ENCODE measurements around the gene ANO3.

Gene ANO3

DNA sequence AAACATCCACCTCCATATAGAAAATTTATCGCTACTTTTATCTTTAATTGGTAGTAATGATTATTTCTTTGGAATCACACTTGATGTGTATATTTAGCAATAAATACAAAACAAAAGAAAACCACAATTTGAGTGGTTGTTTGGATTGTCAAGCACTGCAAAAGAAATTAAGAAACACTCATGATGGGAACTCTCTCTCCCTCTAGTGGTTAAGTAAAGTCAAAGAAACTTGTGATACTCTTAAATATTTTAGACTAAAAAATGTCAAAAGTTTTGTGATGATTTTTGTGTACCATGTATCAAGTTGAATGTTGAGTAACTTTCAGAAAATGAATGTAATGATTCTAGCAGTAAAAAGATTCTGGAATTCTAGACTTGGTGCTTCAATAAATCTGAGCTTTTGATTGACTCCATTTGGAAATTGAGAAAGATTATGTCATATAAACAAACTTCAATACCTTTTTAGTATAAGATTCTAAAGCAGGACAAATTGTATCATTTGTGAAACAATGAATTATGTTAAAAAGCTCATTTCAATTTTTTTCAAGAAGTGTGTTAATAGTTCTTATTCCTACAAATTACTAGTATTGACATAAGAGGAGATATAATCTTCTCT is 219.4 kb downstream of the ANO3 start:
- Histone ChIP-seq H3K4me1 (ENCODE audit: insufficient read depth, insufficient read length) (no peaks in the 10 kb centered on the region), H3K9ac (ENCODE audit: insufficient read length, low read depth) (no peak overlapping the region), H3K27me3 (ENCODE audit: insufficient read depth, insufficient read length) (no peaks in the 10 kb centered on the region), H3K4me3 (ENCODE audit: insufficient read length, low read depth) (no peak overlapping the region), H3K9me3 (ENCODE audit: insufficient read depth, low read length) (no peaks in the 10 kb centered on the region), H3K36me3 (ENCODE audit: insufficient read depth, insufficient read length, low read length) (no peaks in the 10 kb centered on the region)
- TF ChIP-seq SUZ12 (IDR thresholded peaks at IDR 0.05; ENCODE audit: extremely low read depth, insufficient read depth, insufficient read length) (no peak), YY1 (IDR thresholded peaks at IDR 0.05; ENCODE audit: insufficient read depth, insufficient read length) (no peak), ZNF274 (IDR thresholded peaks at IDR 0.05; ENCODE audit: low read depth, low read length) (no peak)
- no peak for DNase-seq (ENCODE audit: low read depth, low spot score)

DNA sequence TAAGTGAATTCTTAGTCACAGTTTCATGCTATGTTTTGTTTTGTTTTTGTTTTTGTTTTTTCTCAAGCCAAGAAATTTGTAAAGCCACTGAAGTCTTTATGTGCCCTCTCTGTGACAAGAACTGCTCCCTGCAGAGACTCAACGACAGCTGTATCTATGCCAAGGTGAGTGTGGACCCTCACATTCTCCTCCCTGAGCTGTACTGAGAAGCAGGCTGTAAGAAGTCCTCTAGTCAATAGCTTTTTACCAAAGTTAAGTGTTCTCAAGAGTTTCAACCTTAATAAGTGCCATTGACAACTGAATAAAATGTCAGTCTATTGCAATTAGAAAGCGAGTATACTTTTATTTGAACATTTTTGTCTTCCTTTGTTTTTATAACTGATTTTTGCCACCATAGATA is 221.3 kb downstream of the ANO3 start:
- no peak for DNase-seq (ENCODE audit: low read depth, low spot score)
- no peak for TF ChIP-seq ZNF274 (IDR thresholded peaks at IDR 0.05; ENCODE audit: low read depth, low read length)
- TF ChIP-seq YY1 (IDR thresholded peaks at IDR 0.05; ENCODE audit: insufficient read depth, insufficient read length): no peak
- TF ChIP-seq SUZ12 (IDR thresholded peaks at IDR 0.05; ENCODE audit: extremely low read depth, insufficient read depth, insufficient read length): no peak
- Histone ChIP-seq H3K9ac (ENCODE audit: insufficient read length, low read depth) (no peak overlapping the region), H3K36me3 (ENCODE audit: insufficient read depth, insufficient read length, low read length) (no peaks in the 10 kb centered on the region), H3K27me3 (ENCODE audit: insufficient read depth, insufficient read length) (no peaks in the 10 kb centered on the region), H3K4me1 (ENCODE audit: insufficient read depth, insufficient read length) (no peaks in the 10 kb centered on the region), H3K9me3 (ENCODE audit: insufficient read depth, low read length) (no peaks in the 10 kb centered on the region), H3K4me3 (ENCODE audit: insufficient read length, low read depth) (no peak overlapping the region)

DNA sequence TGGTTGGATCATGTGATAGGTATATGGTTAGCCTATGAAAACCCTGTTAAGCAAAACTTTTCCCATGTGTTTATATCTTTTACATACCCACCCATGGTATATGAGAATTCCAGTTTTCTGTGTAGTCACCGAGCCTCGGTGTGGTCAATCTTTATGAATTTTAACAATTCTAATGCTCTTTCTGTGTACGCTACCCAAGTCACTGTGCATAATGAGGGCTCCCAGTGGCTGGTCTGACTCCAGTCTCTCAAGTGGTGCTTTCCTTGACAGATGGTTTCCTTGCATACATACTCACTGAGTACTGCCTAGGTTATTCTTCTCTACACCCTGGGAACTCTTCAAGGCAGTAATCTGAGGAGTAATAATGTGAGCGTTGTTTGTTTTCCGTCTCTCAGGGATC is 222.5 kb downstream of the ANO3 start:
- Histone ChIP-seq H3K4me1 (ENCODE audit: insufficient read depth, insufficient read length) (no peaks in the 10 kb centered on the region), H3K27me3 (ENCODE audit: insufficient read depth, insufficient read length) (no peaks in the 10 kb centered on the region), H3K36me3 (ENCODE audit: insufficient read depth, insufficient read length, low read length) (no peaks in the 10 kb centered on the region), H3K9ac (ENCODE audit: insufficient read length, low read depth) (no peak overlapping the region), H3K4me3 (ENCODE audit: insufficient read length, low read depth) (no peak overlapping the region), H3K9me3 (ENCODE audit: insufficient read depth, low read length) (no peaks in the 10 kb centered on the region)
- no peak for TF ChIP-seq ZNF274 (IDR thresholded peaks at IDR 0.05; ENCODE audit: low read depth, low read length)
- no peak for DNase-seq (ENCODE audit: low read depth, low spot score)

DNA sequence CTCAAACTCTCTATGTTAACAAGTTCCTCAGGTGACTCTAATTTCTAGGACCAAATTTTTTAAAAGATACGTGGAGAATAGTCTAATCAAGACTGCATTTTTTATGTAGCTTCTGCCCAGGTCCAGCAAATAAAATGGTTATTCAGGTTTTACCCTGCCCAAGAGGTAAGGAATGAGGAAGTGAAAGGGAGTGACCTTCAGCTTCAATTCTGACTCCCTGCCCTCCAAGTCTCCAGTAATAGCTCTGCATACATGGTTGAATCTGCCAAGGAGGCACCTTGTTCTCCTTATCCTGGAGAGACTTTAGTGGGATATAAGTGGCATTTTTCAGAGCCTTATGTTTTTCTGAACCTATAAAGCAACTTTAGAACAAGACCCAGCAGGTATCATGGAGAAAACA is 224.7 kb downstream of the ANO3 start:
- no peak for DNase-seq (ENCODE audit: low read depth, low spot score)
- no peaks in the 10 kb centered on the region for H3K27me3 ChIP-seq (ENCODE audit: insufficient read depth, insufficient read length)
- no peaks in the 10 kb centered on the region for H3K9me3 ChIP-seq (ENCODE audit: insufficient read depth, low read length)
- H3K4me3 ChIP-seq (ENCODE audit: insufficient read length, low read depth): no peak overlapping the region
- no peak overlapping the region for H3K9ac ChIP-seq (ENCODE audit: insufficient read length, low read depth)
- no peaks in the 10 kb centered on the region for H3K4me1 ChIP-seq (ENCODE audit: insufficient read depth, insufficient read length)
- H3K36me3 ChIP-seq (ENCODE audit: insufficient read depth, insufficient read length, low read length): no peaks in the 10 kb centered on the region
- no peak for TF ChIP-seq YY1 (IDR thresholded peaks at IDR 0.05; ENCODE audit: insufficient read depth, insufficient read length)
- TF ChIP-seq ZNF274 (IDR thresholded peaks at IDR 0.05; ENCODE audit: low read depth, low read length): no peak
- TF ChIP-seq SUZ12 (IDR thresholded peaks at IDR 0.05; ENCODE audit: extremely low read depth, insufficient read depth, insufficient read length): no peak

DNA sequence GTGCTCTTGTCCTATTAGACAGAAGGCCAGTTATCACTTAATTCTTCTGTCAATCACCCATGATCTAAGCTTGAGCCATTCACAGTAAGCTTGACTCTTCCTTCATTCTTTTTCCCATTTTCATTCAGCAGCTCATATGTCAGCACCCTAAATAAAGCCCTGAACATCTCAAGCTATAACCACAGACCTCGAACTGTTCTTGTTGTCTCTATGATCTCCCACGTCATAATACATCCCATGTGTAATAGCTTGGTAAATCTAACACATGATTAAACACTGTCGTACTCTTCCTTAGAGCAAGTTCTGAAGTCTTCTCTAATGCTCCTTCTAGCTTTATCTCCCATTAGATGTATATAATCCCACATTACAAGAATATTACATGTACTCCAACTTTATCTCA is 225.7 kb downstream of the ANO3 start:
- DNase-seq (ENCODE audit: low read depth, low spot score): no peak

DNA sequence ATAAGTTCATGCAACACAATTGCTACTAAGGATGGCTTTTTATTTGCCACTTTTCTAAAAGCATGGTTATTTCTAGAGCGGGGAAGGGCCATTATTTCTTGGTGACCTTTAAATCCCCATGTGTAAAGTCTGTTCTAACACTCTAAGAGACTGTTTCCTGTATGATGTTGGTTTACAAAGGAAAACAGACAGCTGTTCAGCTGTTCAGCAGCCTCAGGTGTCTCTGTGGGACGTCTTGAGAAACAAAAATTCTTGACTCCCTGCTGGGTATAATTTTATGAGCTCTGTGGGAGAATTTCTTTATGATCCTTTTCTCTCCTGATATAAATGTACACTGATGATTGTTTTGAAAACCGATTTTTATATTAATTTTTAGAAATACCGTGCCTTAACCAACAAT is 226.3 kb downstream of the ANO3 start:
- Histone ChIP-seq H3K4me3 (ENCODE audit: insufficient read length, low read depth) (no peak overlapping the region), H3K36me3 (ENCODE audit: insufficient read depth, insufficient read length, low read length) (no peaks in the 10 kb centered on the region)
- no peak for DNase-seq (ENCODE audit: low read depth, low spot score)

More for the DNA sequence above, 225.7 kb downstream of the ANO3 start:
- Histone ChIP-seq H3K9me3 (ENCODE audit: insufficient read depth, low read length) (no peaks in the 10 kb centered on the region), H3K27me3 (ENCODE audit: insufficient read depth, insufficient read length) (no peaks in the 10 kb centered on the region), H3K36me3 (ENCODE audit: insufficient read depth, insufficient read length, low read length) (no peaks in the 10 kb centered on the region), H3K4me1 (ENCODE audit: insufficient read depth, insufficient read length) (no peaks in the 10 kb centered on the region), H3K4me3 (ENCODE audit: insufficient read length, low read depth) (no peak overlapping the region), H3K9ac (ENCODE audit: insufficient read length, low read depth) (no peak overlapping the region)
- TF ChIP-seq YY1 (IDR thresholded peaks at IDR 0.05; ENCODE audit: insufficient read depth, insufficient read length): no peak
- no peak for TF ChIP-seq SUZ12 (IDR thresholded peaks at IDR 0.05; ENCODE audit: extremely low read depth, insufficient read depth, insufficient read length)
- no peak for TF ChIP-seq ZNF274 (IDR thresholded peaks at IDR 0.05; ENCODE audit: low read depth, low read length)

DNA sequence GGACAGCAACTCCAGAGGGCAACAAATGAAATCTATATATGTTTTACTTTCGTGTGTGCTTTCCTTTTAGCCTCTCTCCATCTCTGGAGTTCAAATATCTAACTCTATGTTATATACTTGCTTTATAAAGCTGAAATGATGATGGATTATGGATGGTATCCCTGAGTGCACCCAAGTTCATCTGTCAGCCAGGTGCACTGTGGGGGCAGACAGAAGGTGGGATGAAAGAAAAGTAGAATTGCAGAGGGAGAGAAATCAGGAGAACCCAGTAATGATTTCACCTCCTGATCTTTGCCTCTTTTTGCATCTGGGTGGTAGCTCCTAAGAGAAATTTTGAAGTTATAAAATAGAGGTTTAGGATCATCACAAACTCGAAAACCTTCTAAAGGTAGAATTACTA is 237.7 kb downstream of the ANO3 start:
- H3K9me3 ChIP-seq (ENCODE audit: insufficient read depth, low read length): no peaks in the 10 kb centered on the region
- no peak overlapping the region for H3K4me3 ChIP-seq (ENCODE audit: insufficient read length, low read depth)
- DNase-seq (ENCODE audit: low read depth, low spot score): no peak
- H3K9ac ChIP-seq (ENCODE audit: insufficient read length, low read depth): no peak overlapping the region
- TF ChIP-seq YY1 (IDR thresholded peaks at IDR 0.05; ENCODE audit: insufficient read depth, insufficient read length) (no peak), SUZ12 (IDR thresholded peaks at IDR 0.05; ENCODE audit: extremely low read depth, insufficient read depth, insufficient read length) (no peak), ZNF274 (IDR thresholded peaks at IDR 0.05; ENCODE audit: low read depth, low read length) (no peak)
- H3K4me1 ChIP-seq (ENCODE audit: insufficient read depth, insufficient read length): peaks cover 4% of the 10 kb centered on the region
- no peaks in the 10 kb centered on the region for H3K27me3 ChIP-seq (ENCODE audit: insufficient read depth, insufficient read length)
- no peaks in the 10 kb centered on the region for H3K36me3 ChIP-seq (ENCODE audit: insufficient read depth, insufficient read length, low read length)

More for the DNA sequence above, 226.3 kb downstream of the ANO3 start:
- Histone ChIP-seq H3K4me1 (ENCODE audit: insufficient read depth, insufficient read length) (no peaks in the 10 kb centered on the region), H3K9me3 (ENCODE audit: insufficient read depth, low read length) (no peaks in the 10 kb centered on the region), H3K27me3 (ENCODE audit: insufficient read depth, insufficient read length) (no peaks in the 10 kb centered on the region), H3K9ac (ENCODE audit: insufficient read length, low read depth) (no peak overlapping the region)
- TF ChIP-seq SUZ12 (IDR thresholded peaks at IDR 0.05; ENCODE audit: extremely low read depth, insufficient read depth, insufficient read length): no peak
- TF ChIP-seq YY1 (IDR thresholded peaks at IDR 0.05; ENCODE audit: insufficient read depth, insufficient read length): no peak
- TF ChIP-seq ZNF274 (IDR thresholded peaks at IDR 0.05; ENCODE audit: low read depth, low read length): no peak

All from NT2/D1 (cell line).